GM19328 (cell line): ENCODE measurements around the gene KLC1.

Experiments
- ATAC-seq: cut with Tn5 transposase; IDR thresholded peaks from one replicate; pipeline ENCODE4 v1.9.1; 2021; ENCODE audit warnings: mild to moderate bottlenecking, moderate library complexity; ENCODE audit not compliant: unreplicated experiment

The KLC1 gene

DNA sequence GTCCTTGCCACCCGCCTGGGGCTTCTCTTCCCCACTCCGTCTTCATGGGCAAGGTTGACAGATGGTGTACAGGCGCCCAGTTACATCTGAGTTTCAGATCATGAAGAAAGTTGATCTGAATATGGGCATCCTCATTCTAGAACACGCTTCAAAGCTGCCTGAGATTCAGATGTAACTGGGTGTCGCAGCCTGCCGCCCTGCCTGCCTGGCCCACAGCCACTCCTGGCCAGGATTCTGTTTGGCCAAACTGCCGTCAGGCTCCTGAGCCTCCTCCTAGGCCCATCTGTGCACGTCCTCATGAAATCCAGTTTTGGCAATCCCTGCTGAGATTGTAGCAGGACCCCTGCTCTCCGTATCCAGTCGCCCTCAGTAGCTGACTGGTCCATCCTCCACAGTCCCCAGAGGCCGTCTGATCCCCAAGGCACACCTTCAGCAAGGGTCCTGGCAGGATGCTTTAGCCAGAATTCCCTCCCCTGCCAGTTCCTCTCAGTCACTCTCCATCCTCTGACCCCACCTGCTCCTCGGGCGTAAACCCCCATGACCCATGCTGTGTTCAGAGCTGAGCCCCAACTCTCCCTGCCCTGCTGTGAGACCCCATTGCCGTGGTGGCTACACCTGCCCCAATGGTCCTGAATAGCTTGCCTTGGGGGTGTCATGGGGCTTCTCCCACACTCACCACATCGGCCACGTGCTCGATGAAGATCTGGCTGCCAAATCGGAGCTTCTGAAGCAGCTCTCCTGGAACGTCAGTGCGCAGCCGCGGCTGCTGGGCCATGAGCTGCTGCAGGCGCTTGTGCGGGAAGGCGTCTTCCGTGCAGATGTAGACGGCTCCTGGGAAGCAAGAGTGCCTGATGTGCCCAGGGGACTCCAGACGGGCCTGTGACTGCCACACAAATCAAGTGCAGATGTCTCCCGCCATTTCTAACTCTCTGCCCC is 73.8 kb downstream of the KLC1 start:
- ATAC-seq: no peak

DNA sequence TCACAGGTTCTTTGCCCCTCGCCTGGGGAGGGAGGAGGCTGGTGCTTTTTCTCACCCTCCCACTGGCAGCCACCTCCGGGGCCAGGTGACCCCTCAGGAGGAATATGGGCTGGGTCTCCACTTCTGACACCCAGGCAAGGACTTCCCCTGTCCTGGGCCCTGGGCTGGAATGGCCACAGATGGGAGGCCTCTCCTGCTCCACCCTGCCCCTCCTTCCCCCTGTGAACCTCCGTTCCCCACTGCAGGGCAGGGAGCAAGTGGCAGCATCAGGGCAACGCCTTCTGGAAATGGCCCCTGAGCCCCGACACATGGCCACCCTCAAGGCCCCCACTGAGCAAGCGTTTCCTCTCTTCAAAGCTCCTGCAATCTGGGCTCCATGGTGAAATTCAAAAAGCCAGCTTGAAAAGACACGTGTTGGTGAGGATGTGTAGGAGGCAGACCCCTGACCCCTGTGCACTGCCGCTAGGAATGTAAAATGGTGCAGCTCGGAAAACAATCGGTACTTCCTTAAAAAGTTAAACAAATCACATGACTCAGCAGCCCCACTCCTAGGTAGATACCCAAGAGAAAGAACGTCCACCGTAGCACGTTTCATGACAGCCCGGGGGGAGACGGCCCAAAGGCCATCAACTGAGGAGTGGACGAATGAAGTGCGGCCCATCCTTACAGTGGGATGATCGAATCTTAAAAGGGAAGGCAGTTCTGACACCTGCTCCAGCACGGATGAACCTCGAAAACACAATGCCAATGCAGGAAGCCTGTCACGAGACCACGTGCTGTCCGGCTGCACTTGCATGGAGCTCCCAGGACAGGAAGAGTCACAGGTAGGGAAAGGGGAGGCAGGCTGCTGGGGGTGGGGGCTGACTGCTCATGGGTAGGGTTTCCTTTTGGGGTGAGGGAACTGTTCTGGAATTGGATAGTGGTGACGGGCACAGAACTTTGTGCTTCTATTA is 74.7 kb downstream of the KLC1 start:
- no peak for ATAC-seq

DNA sequence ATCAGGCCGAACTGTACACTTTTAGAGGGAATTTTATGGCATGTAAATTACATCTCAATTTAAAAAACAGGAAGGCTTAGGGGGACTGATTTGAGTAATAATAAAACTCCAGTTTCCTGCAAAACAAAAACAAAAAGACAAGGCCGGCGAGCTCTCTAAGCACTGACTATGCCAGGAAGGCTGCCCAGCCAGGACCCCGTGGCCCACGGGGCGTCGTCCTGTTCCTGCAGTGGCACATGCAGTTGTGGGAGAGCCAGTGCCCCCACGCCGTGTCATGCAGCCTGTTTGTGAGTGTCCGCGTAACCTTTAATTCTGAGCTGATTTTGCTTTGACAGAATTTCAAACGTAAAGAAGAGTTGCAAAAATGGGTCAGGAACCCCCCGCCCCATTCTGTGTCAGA is 75.7 kb downstream of the KLC1 start:
- no peak for ATAC-seq

GRCh38 chr14:103705118-103705503 is 76.1 kb downstream of the KLC1 start:
- no peak for ATAC-seq

- no peak for ATAC-seq
These were observed 76.7 kb downstream of the KLC1 start for GRCh38 chr14:103705504-103706284.

DNA sequence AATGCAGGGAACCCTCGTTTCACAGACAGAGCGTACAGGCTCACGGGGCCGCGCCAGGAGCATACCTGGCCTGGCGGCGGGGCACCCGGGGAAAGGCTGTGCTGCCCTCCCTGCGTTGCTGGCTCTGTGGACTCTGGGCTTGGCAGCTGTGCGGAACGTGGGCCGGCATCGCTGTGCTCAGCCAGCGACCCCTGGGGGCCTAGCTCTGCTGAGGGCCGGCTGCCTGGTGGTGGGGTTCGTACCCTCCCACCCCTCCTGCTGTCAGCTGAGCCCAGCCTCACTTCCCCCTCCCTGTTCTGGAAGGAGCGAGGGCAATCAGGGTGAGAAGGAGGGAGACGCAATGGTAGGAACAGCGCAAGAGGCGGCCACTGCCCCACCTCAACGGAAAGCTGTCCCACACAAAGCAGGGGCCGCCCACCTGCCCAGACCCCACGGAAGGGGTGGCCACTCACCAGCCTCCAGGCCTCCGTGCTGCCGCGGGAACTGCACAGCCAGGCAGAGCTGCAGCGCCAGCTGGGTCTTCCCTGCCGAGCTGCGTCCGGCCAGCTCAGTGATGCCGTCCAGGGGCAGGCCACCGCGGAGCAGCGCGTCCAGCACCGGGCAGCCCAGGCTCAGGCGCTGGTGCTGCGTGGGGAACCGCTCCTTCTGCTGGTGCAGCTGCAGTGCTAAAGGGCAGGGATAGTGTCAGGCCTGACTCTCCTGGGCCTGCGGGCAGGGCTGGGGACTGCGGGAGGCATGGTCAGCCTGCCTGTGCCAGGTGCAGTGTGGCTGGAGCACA is 77.7 kb downstream of the KLC1 start:
- ATAC-seq: no peak

GRCh38 chr14:103707329-103708263 is 78.6 kb downstream of the KLC1 start:
- ATAC-seq: no peak

DNA sequence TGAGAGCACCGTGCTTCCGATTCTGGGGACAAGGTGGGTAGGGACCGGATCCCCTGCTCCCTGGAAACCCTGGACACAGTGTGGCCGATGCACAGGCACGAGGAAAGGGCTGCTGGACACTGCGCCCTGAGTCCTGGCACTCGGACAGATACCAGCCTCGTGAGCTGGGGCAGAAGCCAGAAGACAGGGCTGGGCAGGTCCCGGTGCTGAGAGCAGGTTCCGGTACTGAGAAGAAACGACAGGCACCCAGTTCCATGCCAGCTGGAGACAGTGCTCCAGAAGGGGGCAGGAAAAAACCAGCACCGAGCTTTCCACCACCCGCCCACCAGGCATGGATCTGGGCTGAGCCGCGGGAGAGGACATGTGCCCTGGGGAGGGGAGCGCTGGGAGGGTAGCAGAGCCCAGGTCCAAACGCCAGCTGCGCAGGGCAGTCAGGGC is 79.8 kb downstream of the KLC1 start:
- ATAC-seq: no peak

DNA sequence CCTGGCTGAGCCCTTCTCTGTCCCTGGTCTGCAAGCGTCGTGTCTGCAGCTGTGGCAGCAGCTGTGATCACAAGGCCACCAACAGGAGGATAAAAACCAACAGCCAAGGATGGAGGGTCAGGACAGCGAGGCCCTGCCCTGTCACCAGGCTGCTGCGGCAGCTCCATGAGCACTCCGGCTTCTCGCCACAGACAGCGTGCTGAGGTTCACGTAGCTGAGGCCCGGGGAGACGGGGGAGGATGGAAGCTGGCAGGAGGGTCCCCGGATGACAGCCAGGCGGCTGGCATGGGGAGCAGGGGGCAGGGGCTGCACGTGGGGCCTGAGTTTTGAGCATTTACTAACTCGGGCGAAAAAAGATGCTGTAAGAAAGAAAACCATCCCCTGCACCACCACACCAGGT is 80.8 kb downstream of the KLC1 start:
- ATAC-seq: no peak

DNA sequence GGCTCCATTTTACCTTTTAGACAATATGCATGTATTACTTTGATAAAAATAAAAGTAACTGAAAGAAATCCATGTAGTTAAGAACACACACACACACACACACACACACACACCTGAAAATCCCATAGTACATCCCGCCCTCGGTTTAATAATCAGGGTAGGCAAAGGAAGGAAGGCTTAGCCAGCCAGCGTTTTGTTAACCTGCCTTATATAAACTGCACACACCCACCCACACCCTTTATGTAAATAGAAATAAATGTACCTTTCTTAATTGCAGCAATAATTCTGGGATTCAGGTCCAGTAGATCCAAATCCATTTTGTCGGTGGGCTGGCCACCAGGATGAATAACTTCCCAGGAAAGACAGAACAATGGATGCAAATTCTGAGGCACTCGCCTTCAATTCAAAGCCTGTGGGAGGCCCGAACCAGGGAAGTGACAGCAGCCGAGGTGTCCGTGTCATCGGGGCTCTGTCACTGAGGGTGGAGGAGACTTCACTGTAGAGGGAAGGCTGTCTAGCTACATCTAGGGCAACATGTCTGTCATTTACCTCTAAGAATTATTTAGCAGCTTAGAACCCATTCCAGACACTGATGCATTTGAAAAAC is 81.9 kb downstream of the KLC1 start:
- ATAC-seq: no peak

DNA sequence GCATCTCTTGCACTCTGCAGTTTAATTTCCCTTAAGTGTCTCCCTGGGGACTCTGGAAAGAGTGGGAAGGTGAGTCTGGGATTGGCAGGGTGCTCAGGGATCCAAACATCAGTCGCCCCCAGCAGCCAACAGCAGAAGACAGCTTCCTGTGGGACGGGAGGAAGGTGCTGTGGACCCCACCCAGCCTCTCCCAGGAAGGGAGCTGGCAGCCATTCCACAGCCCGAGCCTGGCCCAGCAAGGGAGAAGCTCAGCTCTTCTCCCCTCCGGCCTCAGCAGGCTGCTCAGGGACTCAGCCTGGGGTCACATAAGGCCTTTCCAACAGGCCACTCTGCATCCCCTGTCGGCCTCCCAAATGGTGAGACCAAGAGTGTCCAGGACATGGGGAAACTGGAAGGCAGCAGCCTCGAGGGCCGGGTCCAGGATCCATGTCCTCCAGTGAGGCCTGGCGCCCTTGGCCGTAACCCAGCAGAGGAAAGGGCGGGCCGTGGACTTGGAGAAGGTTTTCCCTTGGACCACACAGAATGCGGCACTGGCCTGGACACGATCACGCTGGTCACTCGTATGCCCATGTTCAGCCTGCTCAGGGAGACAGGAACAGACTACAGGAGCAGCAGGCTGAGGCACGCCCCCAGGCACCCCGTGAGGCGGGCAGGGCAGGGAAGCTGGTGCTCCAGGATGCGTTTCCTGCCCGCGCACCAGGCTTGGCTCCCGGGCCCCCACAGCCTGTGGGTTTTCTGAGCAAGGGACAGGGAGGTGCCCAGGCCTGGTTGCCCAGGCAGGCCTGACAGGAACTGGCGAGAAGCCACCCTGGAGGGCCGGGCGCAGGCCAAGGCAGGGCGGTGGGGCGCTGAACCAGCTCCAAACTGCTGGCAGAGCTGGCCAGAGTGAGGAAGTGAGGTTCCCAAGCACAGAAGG is 82.8 kb downstream of the KLC1 start:
- no peak for ATAC-seq

- ATAC-seq: no peak
These were observed 83.7 kb downstream of the KLC1 start for GRCh38 chr14:103712633-103713247.

DNA sequence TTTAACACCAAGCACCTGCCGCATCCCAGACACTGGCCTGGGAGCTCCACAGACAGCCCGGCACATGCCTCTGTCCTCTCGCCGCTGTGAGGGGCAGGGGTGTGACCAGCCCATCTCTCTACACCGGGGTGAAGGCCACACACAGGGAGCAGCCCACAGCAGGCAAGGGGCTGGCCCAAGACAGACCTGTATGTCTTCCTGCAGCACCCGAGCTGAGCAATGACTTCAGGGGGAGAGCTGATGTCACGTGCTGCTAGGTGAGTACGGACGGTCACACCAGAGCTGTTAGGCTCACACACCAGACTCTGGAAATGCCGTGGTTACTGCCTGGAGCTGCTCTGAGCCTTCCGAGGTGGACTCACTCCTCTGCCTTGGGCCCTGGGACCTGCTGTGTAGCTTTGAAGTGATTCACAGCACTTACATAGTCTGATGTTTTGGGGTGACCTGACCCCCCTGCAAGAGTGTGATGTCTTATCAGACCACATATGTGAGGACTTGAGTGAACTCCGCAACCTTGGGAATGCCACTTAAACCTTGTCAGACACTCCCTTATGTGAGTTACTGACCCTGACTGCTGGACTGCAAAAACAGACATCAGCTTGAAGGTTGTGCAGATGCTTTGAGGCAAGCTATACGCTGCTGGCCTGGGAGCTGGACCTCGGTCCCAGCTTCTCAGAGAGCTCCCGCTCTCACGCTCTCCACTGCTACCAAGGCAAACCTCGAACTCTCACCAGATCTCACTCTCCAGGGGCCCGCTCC is 84.5 kb downstream of the KLC1 start:
- ATAC-seq: no peak

DNA sequence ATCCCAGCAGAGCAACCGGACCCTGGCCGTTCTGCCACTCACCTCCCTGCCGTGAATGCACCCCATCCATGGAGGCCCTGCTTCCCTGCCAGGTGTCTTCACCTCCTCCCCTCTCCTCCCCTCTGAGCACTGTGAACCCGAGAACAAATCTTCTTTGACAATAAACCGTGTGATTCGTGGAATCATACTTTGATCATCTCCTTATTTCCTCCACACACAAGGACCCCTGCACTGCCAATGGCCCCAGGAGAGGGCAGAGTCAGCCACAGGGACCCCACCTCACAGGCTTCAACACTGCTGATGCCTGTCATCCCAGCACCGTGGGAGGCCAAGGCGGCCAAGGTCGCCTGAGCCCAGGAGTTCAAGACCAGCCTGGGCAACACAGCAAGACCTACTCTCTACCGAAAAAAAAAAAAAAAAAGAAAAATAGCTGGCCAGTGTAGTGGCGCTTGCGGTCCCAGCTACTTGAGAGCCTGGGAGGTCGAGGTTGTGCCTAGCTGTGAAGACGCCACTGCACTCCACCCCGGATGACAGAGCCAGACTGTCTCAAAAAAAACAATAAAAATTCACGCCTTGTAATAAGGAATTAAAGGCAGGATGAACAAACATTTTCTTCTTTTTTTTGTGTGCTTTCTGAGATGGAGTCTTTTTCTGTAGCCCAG is 85.2 kb downstream of the KLC1 start:
- no peak for ATAC-seq

- peak; percentile 91 for ATAC-seq
These were observed 86.3 kb downstream of the KLC1 start, which contains the start of the genes XRCC3 and ZFYVE21 for GRCh38 chr14:103715052-103716000. Gene XRCC3 (minus strand): TSS chr14:103715451. CDS start chr14:103711087, 4,364 bp downstream. Gene ZFYVE21 (plus strand): TSS chr14:103715810. CDS start chr14:103715842, 32 bp downstream.
